C4-2B (cell line): ENCODE results near the gene ARV1.

Experiments used
- ZFX ChIP-seq: fragments of 450-650 bp; IDR thresholded peaks from 2 replicates; pipeline ENCODE4 v1.6.1; 2017
- TF ChIP-seq, protein P1 (sequence below): fragments of 450-650 bp; conservative IDR thresholded peaks from 2 replicates; pipeline ENCODE4 v1.5.1; 2017; ENCODE audit warnings: mild to moderate bottlenecking

DNA sequence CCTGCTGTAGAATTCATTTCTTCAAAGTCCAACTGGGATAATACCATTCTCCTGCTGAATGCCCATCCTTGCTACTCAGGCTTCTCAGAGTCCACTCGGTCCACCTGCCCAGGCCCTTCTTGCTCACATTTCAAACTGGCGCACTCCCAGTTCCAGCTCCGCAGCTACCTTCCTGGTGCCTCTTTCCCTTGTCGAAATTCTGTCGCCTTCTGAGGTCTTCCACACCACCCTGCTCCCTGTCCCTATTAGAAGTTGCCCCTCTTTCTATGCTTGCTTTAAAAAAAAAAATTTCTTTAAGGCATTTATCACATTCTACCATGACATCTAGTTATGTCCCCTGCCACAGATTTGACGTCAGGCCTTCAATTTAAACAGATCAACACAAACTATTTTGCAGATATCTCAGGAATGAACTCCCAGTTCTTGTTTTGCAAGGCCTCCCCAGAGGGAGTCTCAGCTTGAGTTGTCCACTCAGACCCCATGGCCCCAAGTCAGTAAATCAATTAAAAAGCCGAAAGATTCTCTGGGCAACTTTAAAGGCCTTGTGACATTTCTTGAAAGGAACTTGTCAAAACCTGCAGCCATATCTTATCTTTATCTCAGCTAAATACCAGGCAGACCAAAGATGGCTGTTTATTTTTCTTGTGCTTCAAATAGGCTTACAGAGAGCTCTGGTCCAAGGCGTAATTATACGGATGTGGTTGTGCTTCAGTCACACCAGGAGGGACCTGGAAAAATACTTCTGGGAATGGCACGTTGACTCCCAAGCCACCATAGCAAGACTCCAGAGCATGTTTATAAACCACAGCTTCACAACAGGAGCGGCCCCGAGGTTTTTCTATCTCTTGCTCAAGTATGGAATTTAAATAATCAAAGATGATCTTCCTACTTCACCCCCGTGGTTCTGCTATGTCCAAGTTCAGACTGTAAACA lies 59.0 kb downstream of the ARV1 start:
- TF ChIP-seq, protein P1, sequence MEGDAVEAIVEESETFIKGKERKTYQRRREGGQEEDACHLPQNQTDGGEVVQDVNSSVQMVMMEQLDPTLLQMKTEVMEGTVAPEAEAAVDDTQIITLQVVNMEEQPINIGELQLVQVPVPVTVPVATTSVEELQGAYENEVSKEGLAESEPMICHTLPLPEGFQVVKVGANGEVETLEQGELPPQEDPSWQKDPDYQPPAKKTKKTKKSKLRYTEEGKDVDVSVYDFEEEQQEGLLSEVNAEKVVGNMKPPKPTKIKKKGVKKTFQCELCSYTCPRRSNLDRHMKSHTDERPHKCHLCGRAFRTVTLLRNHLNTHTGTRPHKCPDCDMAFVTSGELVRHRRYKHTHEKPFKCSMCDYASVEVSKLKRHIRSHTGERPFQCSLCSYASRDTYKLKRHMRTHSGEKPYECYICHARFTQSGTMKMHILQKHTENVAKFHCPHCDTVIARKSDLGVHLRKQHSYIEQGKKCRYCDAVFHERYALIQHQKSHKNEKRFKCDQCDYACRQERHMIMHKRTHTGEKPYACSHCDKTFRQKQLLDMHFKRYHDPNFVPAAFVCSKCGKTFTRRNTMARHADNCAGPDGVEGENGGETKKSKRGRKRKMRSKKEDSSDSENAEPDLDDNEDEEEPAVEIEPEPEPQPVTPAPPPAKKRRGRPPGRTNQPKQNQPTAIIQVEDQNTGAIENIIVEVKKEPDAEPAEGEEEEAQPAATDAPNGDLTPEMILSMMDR: no peak
- no peak for TF ChIP-seq ZFX
